B cell (primary cell): ENCODE measurements around the gene SCRN1. TPM values are rescaled to one million over a fixed set of nuclear protein-coding genes. Genes with fewer than 3 reads are reported as not detected.

Experiments
- ATAC-seq: fragments of 200-7000 bp; cut with Tn5 transposase; one replicate; pipeline ENCODE4 v1.10.0; 2021; ENCODE audit warnings: low read depth, mild to moderate bottlenecking, moderate number of reproducible peaks, moderate library complexity
- CTCF ChIA-PET: fragments of 350-600 bp; sonication (Branson Sonifier 250); formaldehyde crosslinking; loops from one replicate; lab custom pipeline; 2021; ENCODE audit warnings: antibody characterized with exemption, inconsistent platforms; lab: Charles Lee
- POLR2A ChIA-PET: fragments of 350-600 bp; sonication (Branson Sonifier 250); formaldehyde crosslinking; loops from one replicate; lab custom pipeline; 2021; ENCODE audit warnings: antibody characterized with exemption; lab: Charles Lee
- DNase-seq: peaks from one replicate; pipeline ENCODE4 v3.0.0; 2013
- H2AFZ ChIP-seq: 2 replicates; pipeline ENCODE4 v1.6.1; 2012; ENCODE audit warnings: mild to moderate bottlenecking, low read depth, low read length; ENCODE audit not compliant: insufficient read depth, poor library complexity, severe bottlenecking
- H3K27ac ChIP-seq, 2 donors: 1 replicate in 1 of 2; 2 replicates in 1 of 2; pipeline ENCODE4 v1.5.1; 2012 to 2013; ENCODE audit warnings: low read length in 2 of 2, mild to moderate bottlenecking in 2 of 2, moderate library complexity in 1 of 2
- H3K27me3 ChIP-seq, 4 experiments: fragments of 200-600 bp in 1 of 4; sonication (generic) in 1 of 4; replicated peaks in 1 of 4; 1 replicate in 2 of 4; 2 replicates in 2 of 4; pipeline versions ENCODE4 v1.6.1 to v1.7.0; 2013 to 2016; ENCODE audit warnings: low read length in 3 of 4, mild to moderate bottlenecking in 2 of 4, mixed read lengths in 1 of 4, moderate library complexity in 1 of 4; ENCODE audit not compliant: insufficient read depth in 4 of 4, control insufficient read depth in 3 of 4; ENCODE audit errors: control extremely low read depth in 1 of 4
- H3K36me3 ChIP-seq, 2 experiments: replicated peaks in 1 of 2; 1 replicate in 1 of 2; 2 replicates in 1 of 2; pipeline versions ENCODE4 v1.6.1 to v1.7.1; 2013; ENCODE audit warnings: low read length in 1 of 2; ENCODE audit not compliant: insufficient read depth in 2 of 2, control insufficient read depth in 1 of 2; ENCODE audit errors: control extremely low read depth in 1 of 2, extremely low read depth in 1 of 2
- H3K4me1 ChIP-seq, 2 donors: fragments of 200-600 bp in 1 of 2; sonication (generic) in 1 of 2; 1 replicate in 1 of 2; 2 replicates in 1 of 2; pipeline versions ENCODE4 v1.5.1 to v1.6.1; 2013 to 2017; ENCODE audit warnings: low read length in 2 of 2; ENCODE audit not compliant: control insufficient read depth in 2 of 2, insufficient read depth in 2 of 2
- H3K4me2 ChIP-seq: replicated peaks from 2 replicates; pipeline ENCODE3; 2012; ENCODE audit warnings: mild to moderate bottlenecking, low read depth, low read length; ENCODE audit not compliant: poor library complexity, severe bottlenecking
- H3K4me3 ChIP-seq, 5 experiments: fragments of 200-600 bp in 1 of 5; sonication (generic) in 1 of 5; 1 replicate in 3 of 5; 2 replicates in 2 of 5; pipeline versions ENCODE4 v1.5.1 to v1.7.0; 2011 to 2016; ENCODE audit warnings: low read length in 4 of 5, mild to moderate bottlenecking in 4 of 5, low read depth in 2 of 5, control low read depth in 1 of 5, moderate library complexity in 1 of 5; ENCODE audit not compliant: insufficient read depth in 1 of 5; ENCODE audit errors: control extremely low read depth in 1 of 5, extremely low read depth in 1 of 5
- H3K79me2 ChIP-seq: fragments of 200-600 bp; sonication (generic); one replicate; pipeline ENCODE4 v1.6.0; 2016; ENCODE audit warnings: low read length; ENCODE audit not compliant: control insufficient read depth, insufficient read depth
- H3K9ac ChIP-seq: fragments of 200-600 bp; sonication (generic); 2 replicates; pipeline ENCODE4 v1.6.1; 2017; ENCODE audit warnings: mild to moderate bottlenecking, low read length, moderate library complexity
- H3K9me3 ChIP-seq, 3 donors: one replicate each; pipeline versions ENCODE4 v1.6.1 to v1.7.1; 2013; ENCODE audit warnings: low read length in 2 of 3; ENCODE audit not compliant: control insufficient read depth in 2 of 3, insufficient read depth in 1 of 3; ENCODE audit errors: control extremely low read depth in 1 of 3
- H4K20me1 ChIP-seq: 2 replicates; pipeline ENCODE4 v1.6.0; 2012; ENCODE audit warnings: mild to moderate bottlenecking, low read length; ENCODE audit not compliant: insufficient read depth, control insufficient read depth, poor library complexity, severe bottlenecking
- H3K27ac Mint-ChIP-seq: one replicate; pipeline ENCODE4 v1.8.0; 2021; ENCODE audit warnings: mixed read lengths
- H3K27me3 Mint-ChIP-seq: one replicate; pipeline ENCODE4 v1.8.0; 2021; ENCODE audit warnings: mixed read lengths
- H3K4me1 Mint-ChIP-seq: one replicate; pipeline ENCODE4 v1.8.0; 2021; ENCODE audit warnings: mixed read lengths
- H3K4me3 Mint-ChIP-seq: one replicate; pipeline ENCODE4 v1.8.0; 2021; ENCODE audit warnings: mixed read lengths
- H3K9me3 Mint-ChIP-seq: one replicate; pipeline ENCODE4 v1.8.0; 2022; ENCODE audit warnings: mixed read lengths; ENCODE audit not compliant: insufficient read depth
- EZH2 ChIP-seq: IDR thresholded peaks from 2 replicates; pipeline ENCODE4 v1.6.1; 2012; ENCODE audit warnings: borderline replicate concordance, low read depth, mild to moderate bottlenecking, moderate library complexity, low read length; ENCODE audit not compliant: insufficient read depth, poor library complexity, severe bottlenecking
- WGBS: methylation state at CpG from one replicate; pipeline ENCODE4 v1.1.5; 2013; ENCODE audit warnings: missing lambda C conversion rate; ENCODE audit not compliant: insufficient coverage; 5-methylcytosine and 5-hydroxymethylcytosine counted together
- intact Hi-C: fragments of 100-400 bp; cut with micrococcal nuclease; formaldehyde crosslinking; loops from one replicate; pipeline ENCODE4 v1.10.0; 2022
- polyA plus RNA-seq: library from polyadenylated mRNA; depleted of rRNA; stranded (reverse); fragments of >200 nt; gene quantifications from 2 replicates; pipeline ENCODE4 v1.2.3, GENCODE V29; 2012
- total RNA-seq, 2 donors: library from RNA; stranded (reverse); fragments of 120-200 nt in 1 of 2; gene quantifications; 1 replicate in 1 of 2; 2 replicates in 1 of 2; pipeline versions ENCODE4 v1.2.3 to v1.2.4, GENCODE V29; 2013 to 2022
- TF ChIP-seq, protein P1 (sequence below): fragments of 200-600 bp; IDR thresholded peaks from one replicate; pipeline ENCODE4 v1.8.0; 2022; ENCODE audit warnings: antibody characterized with exemption, mild to moderate bottlenecking

Gene SCRN1
- total and polyA plus RNA-seq, 2 donors (not counting 1 experiment from before 2014, with no cell fraction given) = 16.6 to 66.6 TPM

DNA sequence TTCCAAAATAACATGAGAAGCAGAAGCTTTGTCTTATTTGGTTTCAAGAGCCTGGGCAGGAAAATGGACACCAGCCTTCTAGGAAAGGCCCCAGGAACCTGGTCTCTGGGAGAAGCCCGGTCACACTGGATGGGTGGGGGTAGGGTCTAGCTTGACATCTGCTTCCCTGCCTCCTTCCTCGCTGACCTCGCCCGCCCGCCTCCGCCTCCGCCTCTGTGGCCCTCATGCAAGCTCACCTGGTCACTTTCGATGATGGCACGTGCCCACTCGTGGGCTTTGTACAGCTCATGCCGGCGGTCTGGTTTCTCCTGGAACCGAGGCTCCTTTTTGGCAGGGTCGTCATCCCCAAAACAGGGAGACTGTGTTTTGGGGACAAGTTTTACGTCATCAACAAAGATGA, 63.4 kb downstream of the SCRN1 start:
- Histone ChIP-seq H3K9me3 (no peaks in the 10 kb centered on the region), H3K36me3 (peaks cover 0 to 30% of the 10 kb centered on the region in 2 experiments), H3K27me3 (no peaks in the 10 kb centered on the region), H3K79me2 (no peaks in the 10 kb centered on the region), H2AFZ (no peak overlapping the region), H3K4me2 (no peak overlapping the region), H3K27ac (no peak overlapping the region), H3K9ac (no peak overlapping the region), H3K4me1 (no peaks in the 10 kb centered on the region), H4K20me1 (no peaks in the 10 kb centered on the region), H3K4me3 (no peak overlapping the region)
- Mint-ChIP-seq H3K27ac (no peak overlapping the region), H3K4me3 (no peak overlapping the region), H3K4me1 (no peaks in the 10 kb centered on the region), H3K27me3 (no peaks in the 10 kb centered on the region), H3K9me3 (no peaks in the 10 kb centered on the region)
- DNase-seq = no peak
- ChIA-PET CTCF (interaction anchor here (0.7 to 0.9 kb wide), 2 partner anchors 136 to 295 kb away, joined by 5 read pairs; no protein-coding TSS in a partner anchor), POLR2A (no interaction called here)
- intact Hi-C loops = no loop called here
- 97% methylated on average over 13 of the region's 15 CpGs for WGBS
- no peak for ATAC-seq
- TF ChIP-seq EZH2 = no peak
- TF ChIP-seq, protein P1, sequence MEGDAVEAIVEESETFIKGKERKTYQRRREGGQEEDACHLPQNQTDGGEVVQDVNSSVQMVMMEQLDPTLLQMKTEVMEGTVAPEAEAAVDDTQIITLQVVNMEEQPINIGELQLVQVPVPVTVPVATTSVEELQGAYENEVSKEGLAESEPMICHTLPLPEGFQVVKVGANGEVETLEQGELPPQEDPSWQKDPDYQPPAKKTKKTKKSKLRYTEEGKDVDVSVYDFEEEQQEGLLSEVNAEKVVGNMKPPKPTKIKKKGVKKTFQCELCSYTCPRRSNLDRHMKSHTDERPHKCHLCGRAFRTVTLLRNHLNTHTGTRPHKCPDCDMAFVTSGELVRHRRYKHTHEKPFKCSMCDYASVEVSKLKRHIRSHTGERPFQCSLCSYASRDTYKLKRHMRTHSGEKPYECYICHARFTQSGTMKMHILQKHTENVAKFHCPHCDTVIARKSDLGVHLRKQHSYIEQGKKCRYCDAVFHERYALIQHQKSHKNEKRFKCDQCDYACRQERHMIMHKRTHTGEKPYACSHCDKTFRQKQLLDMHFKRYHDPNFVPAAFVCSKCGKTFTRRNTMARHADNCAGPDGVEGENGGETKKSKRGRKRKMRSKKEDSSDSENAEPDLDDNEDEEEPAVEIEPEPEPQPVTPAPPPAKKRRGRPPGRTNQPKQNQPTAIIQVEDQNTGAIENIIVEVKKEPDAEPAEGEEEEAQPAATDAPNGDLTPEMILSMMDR = no peak

DNA sequence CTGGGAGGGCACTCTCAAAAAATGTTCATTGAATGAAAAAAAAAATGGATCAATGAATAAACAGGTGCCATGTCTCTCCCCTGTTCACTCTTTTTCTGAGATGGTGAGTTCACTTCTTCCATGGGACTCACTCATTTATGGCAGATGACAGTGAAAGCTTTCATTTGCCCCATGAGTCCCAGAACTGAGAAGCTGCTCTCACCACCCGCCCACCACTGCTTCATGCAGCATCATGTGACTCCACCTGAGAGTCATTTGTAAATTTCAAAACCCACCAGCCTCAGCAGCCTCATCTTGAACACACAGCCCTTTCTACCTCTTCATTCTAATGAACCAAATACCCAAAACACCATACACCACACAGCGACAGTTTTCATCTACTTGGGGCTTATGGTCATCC, 64.9 kb downstream of the SCRN1 start:
- H3K4me3 ChIP-seq = no peak overlapping the region
- Mint-ChIP-seq H3K9me3 (no peaks in the 10 kb centered on the region), H3K27me3 (no peaks in the 10 kb centered on the region), H3K27ac (no peak overlapping the region), H3K4me1 (no peaks in the 10 kb centered on the region), H3K4me3 (no peak overlapping the region)
- ATAC-seq (no peak), DNase-seq (no peak)
- H2AFZ ChIP-seq = no peak overlapping the region
- H4K20me1 ChIP-seq = peaks cover 3% of the 10 kb centered on the region
- H3K4me2 ChIP-seq = no peak overlapping the region
- TF ChIP-seq, protein P1 = no peak
- no peak for TF ChIP-seq EZH2
- 86% methylated on average over 2 of the region's 2 CpGs for WGBS
- no peaks in the 10 kb centered on the region for H3K27me3 ChIP-seq
- H3K79me2 ChIP-seq = no peaks in the 10 kb centered on the region
- H3K36me3 ChIP-seq = peaks cover 0 to 28% of the 10 kb centered on the region in 2 experiments
- ChIA-PET CTCF (no interaction called here), POLR2A (no interaction called here)
- H3K9me3 ChIP-seq = no peaks in the 10 kb centered on the region
- intact Hi-C loops = no loop called here
- H3K9ac ChIP-seq = no peak overlapping the region
- no peak overlapping the region for H3K27ac ChIP-seq
- no peaks in the 10 kb centered on the region for H3K4me1 ChIP-seq
